NB4 (cell line): ENCODE results near the gene MET.

Source experiments
- CTCF ChIP-seq: IDR thresholded peaks from one replicate; pipeline ENCODE4 v1.5.1; 2012; ENCODE audit warnings: low read depth, low read length
- MYC ChIP-seq: IDR thresholded peaks from 2 replicates; pipeline ENCODE4 v1.6.1; 2011; ENCODE audit warnings: low read depth, low read length
- POLR2A ChIP-seq: IDR thresholded peaks from 2 replicates; pipeline ENCODE4 v1.6.1; 2011; ENCODE audit warnings: mild to moderate bottlenecking; ENCODE audit not compliant: insufficient read length; ENCODE audit errors: extremely low read depth
- TF ChIP-seq, protein P1 (sequence below): IDR thresholded peaks from 2 replicates; pipeline ENCODE4 v1.6.1; 2011; ENCODE audit warnings: low read depth, low read length

GRCh38 chr7:116689790-116690259 lies 17.8 kb downstream of the MET start:
- TF ChIP-seq CTCF, result no peak
- TF ChIP-seq POLR2A, result no peak
- no peak for TF ChIP-seq MYC
- TF ChIP-seq, protein P1, sequence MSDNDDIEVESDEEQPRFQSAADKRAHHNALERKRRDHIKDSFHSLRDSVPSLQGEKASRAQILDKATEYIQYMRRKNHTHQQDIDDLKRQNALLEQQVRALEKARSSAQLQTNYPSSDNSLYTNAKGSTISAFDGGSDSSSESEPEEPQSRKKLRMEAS, result no peak
